ENCODE measurements around the gene C3orf33.
"Not testable (repeated sequence)": the region's sequence is repeated elsewhere in the genome, so short reads cannot be mapped to it uniquely, and the experiment has no call there.

The C3orf33 gene, protein sequence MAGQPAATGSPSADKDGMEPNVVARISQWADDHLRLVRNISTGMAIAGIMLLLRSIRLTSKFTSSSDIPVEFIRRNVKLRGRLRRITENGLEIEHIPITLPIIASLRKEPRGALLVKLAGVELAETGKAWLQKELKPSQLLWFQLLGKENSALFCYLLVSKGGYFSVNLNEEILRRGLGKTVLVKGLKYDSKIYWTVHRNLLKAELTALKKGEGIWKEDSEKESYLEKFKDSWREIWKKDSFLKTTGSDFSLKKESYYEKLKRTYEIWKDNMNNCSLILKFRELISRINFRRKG

DNA sequence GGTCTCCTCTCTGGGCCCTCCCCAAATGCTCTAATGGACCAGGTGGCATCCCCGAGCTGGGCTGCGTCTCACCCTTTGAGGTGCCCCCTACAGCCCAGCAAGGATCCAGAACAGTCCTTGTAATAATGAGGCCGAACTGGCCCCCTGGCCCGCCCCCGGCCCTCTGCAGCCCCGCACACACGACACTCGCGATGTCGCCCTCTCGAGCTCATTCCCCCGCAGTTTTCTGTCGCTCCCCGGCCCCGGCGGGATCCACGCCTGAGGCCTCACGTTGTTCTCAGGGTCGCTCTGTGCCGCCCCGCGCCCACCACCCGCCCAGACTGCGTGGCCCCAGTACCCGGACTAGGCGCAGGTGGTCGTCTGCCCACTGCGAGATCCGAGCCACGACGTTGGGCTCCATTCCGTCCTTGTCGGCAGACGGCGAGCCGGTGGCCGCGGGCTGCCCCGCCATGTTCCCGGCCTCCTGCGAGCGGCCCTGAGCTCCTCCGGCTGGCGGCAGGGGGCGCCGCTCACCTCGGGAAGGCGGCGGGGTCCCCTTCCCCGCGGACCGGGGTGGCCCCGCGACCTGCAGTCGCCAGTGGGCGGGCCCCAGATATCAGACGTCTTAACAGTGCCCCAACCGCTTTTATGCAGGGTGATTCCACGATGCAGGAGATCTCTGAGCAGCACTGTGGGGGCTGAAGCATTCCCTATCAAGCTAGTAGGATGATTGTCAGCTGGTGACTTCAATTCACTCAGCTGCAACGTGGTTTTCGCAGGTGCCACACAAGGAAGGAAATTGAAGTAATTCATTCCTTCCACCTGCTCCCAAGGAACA is at the start of gene C3orf33:
Gene C3orf33, minus strand, starts transcription at position 477 of the 817 bp plus-strand sequence. Its CDS starts 26 bp downstream, at position 451.
- Histone ChIP-seq H3K27me3 (replicated peaks; ENCODE audit: control insufficient read depth, insufficient read depth, low read length) (no peaks in the 10 kb centered on the region), H3K4me3 (ENCODE audit: low read length) (peak within 1 kb of the TSS; percentile 86), H3K9me3 (ENCODE audit: control insufficient read depth, low read length) (no peaks in the 10 kb centered on the region), H3K4me1 (ENCODE audit: control insufficient read depth, insufficient read depth, low read length) (peaks cover 3% of the 10 kb centered on the region), H3K9ac (ENCODE audit: low read length) (peak within 1 kb of the TSS; percentile 91), H3K36me3 (ENCODE audit: control insufficient read depth, insufficient read depth, low read length, severe bottlenecking) (peaks cover 6% of the 10 kb centered on the region)
- DNase-seq (ENCODE audit: low read depth) = peak; percentile 88

DNA sequence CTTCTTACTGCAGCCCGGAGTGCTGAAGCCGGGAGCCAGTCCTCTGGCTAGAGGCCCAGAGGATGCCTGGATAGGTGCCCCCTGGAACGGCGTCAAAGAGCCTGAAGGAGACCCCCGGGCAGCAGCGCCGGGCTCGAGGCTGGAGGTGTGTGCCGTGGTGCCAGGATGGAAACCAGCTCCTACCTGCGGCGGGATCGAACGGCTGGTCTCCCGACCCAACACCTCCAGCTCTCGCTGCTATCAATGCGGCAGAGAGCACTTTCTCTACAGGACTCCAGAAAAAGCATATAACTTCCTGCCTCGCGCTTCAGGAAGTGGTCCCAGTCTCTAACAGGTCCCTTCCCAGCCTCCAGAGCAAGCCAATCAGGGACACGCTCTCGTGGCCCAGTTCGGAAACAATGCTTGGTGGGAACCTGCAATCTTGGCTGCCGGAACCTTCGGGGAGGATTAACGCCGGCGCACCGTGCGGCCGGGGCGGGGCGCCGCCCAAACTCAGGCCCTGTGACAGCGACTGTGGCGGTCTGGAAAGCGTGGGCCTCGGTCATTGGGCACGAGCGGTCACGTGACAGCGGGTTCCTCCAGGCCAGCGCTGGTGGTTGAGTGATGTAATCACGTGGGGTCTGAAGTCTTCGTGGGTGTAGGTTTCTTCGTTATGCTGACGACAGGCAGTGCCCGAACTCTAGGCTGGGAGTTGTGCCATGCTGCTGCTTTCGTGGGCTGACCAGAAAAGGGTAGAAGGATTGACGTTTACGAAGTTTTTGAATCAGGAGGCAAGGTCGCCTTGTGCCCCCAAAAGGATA is 48.3 kb upstream of the C3orf33 start, which contains the start of gene SLC33A1:
Gene SLC33A1, minus strand, starts transcription at position 287 of the 800 bp plus-strand sequence. CDS start 430 bp downstream, outside the sequence.
- DNase-seq (ENCODE audit: low read depth) = peak; percentile 99
- Histone ChIP-seq H3K4me1 (ENCODE audit: control insufficient read depth, insufficient read depth, low read length) (peaks cover 16% of the 10 kb centered on the region), H3K9me3 (ENCODE audit: control insufficient read depth, low read length) (no peaks in the 10 kb centered on the region), H3K4me3 (ENCODE audit: low read length) (peak within 1 kb of the TSS; percentile 94), H3K36me3 (ENCODE audit: control insufficient read depth, insufficient read depth, low read length, severe bottlenecking) (no peaks in the 10 kb centered on the region), H3K9ac (ENCODE audit: low read length) (peak within 1 kb of the TSS; percentile 93), H3K27me3 (replicated peaks; ENCODE audit: control insufficient read depth, insufficient read depth, low read length) (no peaks in the 10 kb centered on the region)

DNA sequence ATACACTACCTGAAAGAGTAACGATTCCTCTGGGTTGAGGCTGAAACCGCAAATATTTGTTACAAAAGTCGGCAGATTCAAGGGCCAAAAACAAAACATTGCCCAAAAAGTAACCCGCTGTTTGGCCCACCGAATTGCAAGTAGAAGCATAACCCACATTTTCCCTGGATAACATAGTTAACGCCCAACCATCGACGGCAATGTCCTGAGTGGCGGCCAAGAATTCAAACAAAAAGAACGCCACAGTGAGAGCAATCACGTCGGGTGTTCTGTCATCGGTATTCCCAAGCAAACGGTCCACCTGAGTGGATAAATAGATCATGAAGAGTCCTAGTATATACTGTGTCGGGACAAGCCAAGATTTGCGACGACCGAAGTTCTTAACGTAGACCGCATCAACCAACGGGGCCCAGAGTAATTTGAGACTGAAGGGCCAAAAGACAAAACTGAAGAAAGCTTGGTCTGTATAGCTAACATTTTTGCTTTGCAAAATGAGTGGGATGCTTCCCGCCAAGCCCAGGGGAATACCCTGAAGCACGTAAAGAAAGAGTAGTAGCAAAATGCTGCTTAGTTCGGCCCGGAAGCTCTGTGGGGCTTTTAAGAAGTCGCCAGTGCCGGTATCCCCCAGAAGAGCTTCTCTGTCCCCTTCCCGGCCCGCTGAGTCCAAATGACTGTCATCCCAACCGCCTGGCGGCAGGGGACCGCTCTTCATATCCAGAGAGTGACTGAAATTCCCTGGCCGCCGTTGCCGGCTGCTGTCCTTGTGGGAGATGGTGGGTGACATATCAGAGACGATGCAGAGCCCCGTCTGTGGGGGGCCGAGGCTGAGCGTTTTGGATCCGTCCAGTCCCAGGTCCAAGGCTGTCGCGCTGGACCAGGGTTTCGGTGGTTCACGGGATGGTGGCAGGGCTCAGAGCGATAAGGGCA is 47.4 kb upstream of the C3orf33 start:
- DNase-seq (ENCODE audit: low read depth) = peak; percentile 61

DNA sequence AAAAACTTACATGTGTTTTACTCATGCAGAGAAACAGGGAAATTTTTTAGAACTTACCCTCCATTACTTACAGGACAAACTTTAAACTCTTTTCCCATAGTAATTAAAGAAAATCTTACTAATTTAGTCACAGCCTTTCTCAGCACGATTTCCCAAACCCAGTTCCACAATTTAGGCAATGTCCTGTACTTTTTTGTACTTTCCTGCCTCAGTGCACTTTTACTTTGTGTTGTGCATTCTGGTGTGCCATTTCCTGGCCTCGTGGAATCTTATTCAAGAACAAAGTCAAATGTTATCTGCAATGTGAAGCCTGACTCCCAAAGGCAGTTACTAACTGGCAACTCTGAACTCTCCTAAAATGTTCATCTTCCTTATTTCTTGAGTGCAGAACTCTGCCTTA is 46.3 kb upstream of the C3orf33 start:
- no peaks in the 10 kb centered on the region for H3K36me3 ChIP-seq (ENCODE audit: control insufficient read depth, insufficient read depth, low read length, severe bottlenecking)
- peak; percentile 22 for DNase-seq (ENCODE audit: low read depth)

More for the DNA sequence above, 47.4 kb upstream of the C3orf33 start:
- peaks cover 19% of the 10 kb centered on the region for H3K4me1 ChIP-seq (ENCODE audit: control insufficient read depth, insufficient read depth, low read length)
- H3K36me3 ChIP-seq (ENCODE audit: control insufficient read depth, insufficient read depth, low read length, severe bottlenecking) = no peaks in the 10 kb centered on the region
- H3K9ac ChIP-seq (ENCODE audit: low read length) = peak overlapping the region; percentile 90
- H3K27me3 ChIP-seq (replicated peaks; ENCODE audit: control insufficient read depth, insufficient read depth, low read length) = no peaks in the 10 kb centered on the region
- no peaks in the 10 kb centered on the region for H3K9me3 ChIP-seq (ENCODE audit: control insufficient read depth, low read length)
- H3K4me3 ChIP-seq (ENCODE audit: low read length) = peak overlapping the region; percentile 94

DNA sequence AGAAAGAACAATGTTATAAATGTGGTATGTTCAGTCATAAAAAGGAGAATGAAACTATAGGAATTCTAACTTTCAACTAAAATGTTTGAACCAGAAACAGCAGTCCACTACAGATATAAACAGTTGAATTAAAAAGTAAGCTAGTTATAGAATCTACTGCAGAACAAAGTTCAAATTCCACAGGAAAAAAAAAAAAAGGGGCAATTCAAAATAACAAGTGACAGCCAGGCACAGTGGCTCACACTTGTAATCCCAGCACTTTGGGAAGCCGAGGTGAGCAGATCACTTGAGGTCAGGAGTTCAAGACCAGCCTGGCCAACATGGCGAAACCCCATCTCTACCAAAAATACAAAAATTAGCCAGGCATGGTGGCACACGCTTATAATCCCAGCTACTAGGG is 43.3 kb upstream of the C3orf33 start:
- not testable (repeated sequence) for DNase-seq (ENCODE audit: low read depth); H3K9ac ChIP-seq (ENCODE audit: low read length); H3K9me3 ChIP-seq (ENCODE audit: control insufficient read depth, low read length); H3K27me3 ChIP-seq (replicated peaks; ENCODE audit: control insufficient read depth, insufficient read depth, low read length); H3K36me3 ChIP-seq (ENCODE audit: control insufficient read depth, insufficient read depth, low read length, severe bottlenecking)
- H3K4me3 ChIP-seq (ENCODE audit: low read length) = peak overlapping the region; percentile 23
- H3K4me1 ChIP-seq (ENCODE audit: control insufficient read depth, insufficient read depth, low read length) = peaks cover 19% of the 10 kb centered on the region

More for the DNA sequence above, 46.3 kb upstream of the C3orf33 start:
- Histone ChIP-seq H3K9ac (ENCODE audit: low read length) (peak overlapping the region; percentile 90), H3K4me1 (ENCODE audit: control insufficient read depth, insufficient read depth, low read length) (peaks cover 19% of the 10 kb centered on the region), H3K27me3 (replicated peaks; ENCODE audit: control insufficient read depth, insufficient read depth, low read length) (no peaks in the 10 kb centered on the region), H3K9me3 (ENCODE audit: control insufficient read depth, low read length) (no peaks in the 10 kb centered on the region), H3K4me3 (ENCODE audit: low read length) (peak overlapping the region; percentile 94)

DNA sequence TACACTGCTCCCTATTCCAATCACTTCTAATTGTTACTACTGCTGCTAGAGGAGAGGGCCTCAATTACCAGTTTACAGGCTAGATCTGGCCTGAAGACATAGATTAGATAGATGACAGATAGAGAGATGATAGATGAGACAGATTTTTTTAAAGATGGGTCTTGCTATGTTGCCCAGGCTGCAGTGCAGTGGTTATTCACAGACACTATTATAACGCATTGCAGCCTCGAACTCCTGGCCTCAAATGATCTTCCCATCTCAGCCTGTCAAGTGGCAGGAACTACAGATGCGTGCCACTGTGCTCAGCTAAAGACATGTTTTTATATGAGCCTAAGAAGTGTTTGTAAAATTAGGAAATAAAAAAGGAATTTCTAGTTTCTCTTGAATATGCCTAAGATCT is 41.9 kb upstream of the C3orf33 start:
- Histone ChIP-seq H3K4me1 (ENCODE audit: control insufficient read depth, insufficient read depth, low read length) (peaks cover 19% of the 10 kb centered on the region), H3K9ac (ENCODE audit: low read length) (no peak overlapping the region), H3K27me3 (replicated peaks; ENCODE audit: control insufficient read depth, insufficient read depth, low read length) (no peaks in the 10 kb centered on the region), H3K9me3 (ENCODE audit: control insufficient read depth, low read length) (no peaks in the 10 kb centered on the region), H3K4me3 (ENCODE audit: low read length) (no peak overlapping the region), H3K36me3 (ENCODE audit: control insufficient read depth, insufficient read depth, low read length, severe bottlenecking) (peaks cover 5% of the 10 kb centered on the region)
- no peak for DNase-seq (ENCODE audit: low read depth)

DNA sequence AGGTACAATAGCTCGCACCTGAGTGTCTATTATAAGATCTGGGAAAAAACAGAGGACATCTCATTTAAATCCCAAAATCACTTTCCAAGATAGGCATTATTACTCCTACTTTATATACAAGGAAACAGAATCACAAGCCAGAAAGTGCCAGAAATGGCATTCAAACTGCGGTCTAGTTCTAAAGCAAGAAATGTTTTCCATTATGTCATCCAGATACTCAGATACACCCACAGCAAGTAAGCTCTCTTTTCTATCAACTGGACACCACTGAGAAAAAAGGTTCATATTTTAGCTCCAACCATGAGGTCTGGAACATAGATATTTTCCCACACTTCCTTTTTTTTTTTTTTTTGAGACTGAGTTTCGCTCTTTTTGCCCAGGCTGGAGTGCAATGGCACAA is 40.0 kb upstream of the C3orf33 start:
- Histone ChIP-seq H3K27me3 (replicated peaks; ENCODE audit: control insufficient read depth, insufficient read depth, low read length) (no peaks in the 10 kb centered on the region), H3K36me3 (ENCODE audit: control insufficient read depth, insufficient read depth, low read length, severe bottlenecking) (peaks cover 5% of the 10 kb centered on the region), H3K9me3 (ENCODE audit: control insufficient read depth, low read length) (no peaks in the 10 kb centered on the region), H3K4me3 (ENCODE audit: low read length) (no peak overlapping the region), H3K9ac (ENCODE audit: low read length) (no peak overlapping the region), H3K4me1 (ENCODE audit: control insufficient read depth, insufficient read depth, low read length) (peaks cover 5% of the 10 kb centered on the region)
- no peak for DNase-seq (ENCODE audit: low read depth)

DNA sequence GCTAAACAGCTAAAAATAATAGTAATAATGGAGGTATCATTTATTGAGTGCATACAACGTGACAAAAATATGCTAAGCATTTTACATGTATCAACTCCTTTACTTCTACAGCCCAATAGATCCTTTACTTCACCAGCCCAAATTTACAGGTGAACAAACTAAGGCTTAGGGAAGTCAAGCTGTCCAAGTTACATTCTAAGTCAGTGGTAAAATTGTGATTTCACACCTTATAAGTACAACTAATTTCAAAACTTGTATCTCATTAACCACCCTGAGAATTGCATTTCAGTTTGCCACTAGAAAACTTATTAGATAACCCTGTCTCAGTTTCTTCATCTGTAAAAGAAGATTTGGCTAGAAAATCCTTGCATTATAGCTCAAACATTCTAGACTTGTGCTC is 37.5 kb upstream of the C3orf33 start:
- no peak overlapping the region for H3K9ac ChIP-seq (ENCODE audit: low read length)
- peaks cover 5% of the 10 kb centered on the region for H3K36me3 ChIP-seq (ENCODE audit: control insufficient read depth, insufficient read depth, low read length, severe bottlenecking)
- no peaks in the 10 kb centered on the region for H3K27me3 ChIP-seq (replicated peaks; ENCODE audit: control insufficient read depth, insufficient read depth, low read length)
- no peak for DNase-seq (ENCODE audit: low read depth)
- H3K9me3 ChIP-seq (ENCODE audit: control insufficient read depth, low read length) = no peaks in the 10 kb centered on the region
- H3K4me3 ChIP-seq (ENCODE audit: low read length) = no peak overlapping the region
- H3K4me1 ChIP-seq (ENCODE audit: control insufficient read depth, insufficient read depth, low read length) = no peaks in the 10 kb centered on the region

DNA sequence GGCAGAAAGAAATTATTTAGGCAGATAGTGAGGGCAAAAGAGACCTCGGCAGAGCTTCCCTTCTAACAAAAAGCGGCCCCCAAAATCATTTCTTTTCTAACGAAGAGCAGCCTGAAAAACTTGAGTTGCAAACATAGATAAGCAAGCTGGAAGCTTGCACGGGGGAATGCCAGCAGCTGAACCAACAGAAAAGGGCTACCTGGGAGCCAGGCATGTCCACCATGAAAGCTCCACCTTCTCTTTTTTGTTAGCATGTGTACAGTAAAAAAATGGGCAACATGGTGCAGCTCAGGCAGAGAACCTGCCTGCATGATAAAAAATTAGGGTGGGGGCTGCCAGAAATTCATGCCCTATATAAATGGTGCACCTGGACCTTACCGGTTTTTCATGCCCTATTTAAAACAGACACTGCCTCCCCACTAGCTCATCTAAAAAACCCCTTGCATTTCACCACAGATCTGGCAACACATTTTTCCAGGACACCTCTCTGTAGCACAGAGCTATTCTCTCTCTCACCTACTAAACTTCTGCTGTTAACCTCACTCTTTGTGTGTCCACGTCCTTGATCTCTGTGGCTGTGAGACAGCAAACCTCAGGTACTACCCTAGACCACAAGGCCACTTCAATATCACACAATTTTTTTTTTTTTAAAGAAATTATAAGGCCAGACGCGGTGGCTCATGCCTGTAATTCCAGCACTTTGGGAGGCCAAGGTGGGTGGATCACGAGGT is 29.4 kb upstream of the C3orf33 start:
- Histone ChIP-seq H3K4me1 (ENCODE audit: control insufficient read depth, insufficient read depth, low read length) (peaks cover 19% of the 10 kb centered on the region), H3K4me3 (ENCODE audit: low read length) (no peak overlapping the region), H3K9me3 (ENCODE audit: control insufficient read depth, low read length) (no peaks in the 10 kb centered on the region), H3K36me3 (ENCODE audit: control insufficient read depth, insufficient read depth, low read length, severe bottlenecking) (peaks cover 9% of the 10 kb centered on the region), H3K9ac (ENCODE audit: low read length) (no peak overlapping the region), H3K27me3 (replicated peaks; ENCODE audit: control insufficient read depth, insufficient read depth, low read length) (no peaks in the 10 kb centered on the region)
- no peak for DNase-seq (ENCODE audit: low read depth)
